Upper lobe of left lung (tissue), 4 donors: ENCODE results near the gene HNRNPC.

Experiments used
- POLR2AphosphoS5 ChIP-seq, 2 donors: sonication (generic); formaldehyde crosslinking; IDR thresholded peaks; one replicate each; pipeline ENCODE4 v1.5.1; 2017; ENCODE audit warnings: antibody characterized with exemption in 2 of 2
- TF ChIP-seq, protein P1 (sequence below), 6 experiments: fragments of 450-650 bp in 4 of 6; fragments of 200-600 bp in 2 of 6; sonication (generic) in 2 of 6; IDR thresholded peaks; one replicate each; pipeline ENCODE4 v1.5.1; 2016 to 2019; ENCODE audit warnings: antibody characterized with exemption in 6 of 6

DNA sequence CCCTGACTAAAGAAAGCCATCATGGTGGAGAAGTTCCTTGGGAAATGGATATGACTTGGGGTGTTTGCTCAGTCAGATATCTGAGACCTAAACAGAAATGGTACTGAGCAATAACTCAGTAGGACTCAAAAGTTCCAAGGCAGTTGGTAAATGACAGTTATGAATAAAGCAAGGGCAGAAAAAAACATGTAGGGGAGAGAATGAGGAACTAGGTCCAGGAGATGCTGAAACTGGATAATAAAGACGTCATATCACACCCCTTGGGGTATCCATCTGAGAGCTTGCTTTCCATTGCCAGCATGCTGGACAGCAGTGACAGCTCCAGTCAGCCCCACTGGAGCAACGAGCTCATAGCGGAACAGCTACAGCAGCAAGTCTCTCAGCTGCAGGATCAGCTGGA, 48.2 kb upstream of the HNRNPC start:
- TF ChIP-seq POLR2AphosphoS5 (IDR thresholded peaks at IDR 0.05) = no peak
- TF ChIP-seq, protein P1, sequence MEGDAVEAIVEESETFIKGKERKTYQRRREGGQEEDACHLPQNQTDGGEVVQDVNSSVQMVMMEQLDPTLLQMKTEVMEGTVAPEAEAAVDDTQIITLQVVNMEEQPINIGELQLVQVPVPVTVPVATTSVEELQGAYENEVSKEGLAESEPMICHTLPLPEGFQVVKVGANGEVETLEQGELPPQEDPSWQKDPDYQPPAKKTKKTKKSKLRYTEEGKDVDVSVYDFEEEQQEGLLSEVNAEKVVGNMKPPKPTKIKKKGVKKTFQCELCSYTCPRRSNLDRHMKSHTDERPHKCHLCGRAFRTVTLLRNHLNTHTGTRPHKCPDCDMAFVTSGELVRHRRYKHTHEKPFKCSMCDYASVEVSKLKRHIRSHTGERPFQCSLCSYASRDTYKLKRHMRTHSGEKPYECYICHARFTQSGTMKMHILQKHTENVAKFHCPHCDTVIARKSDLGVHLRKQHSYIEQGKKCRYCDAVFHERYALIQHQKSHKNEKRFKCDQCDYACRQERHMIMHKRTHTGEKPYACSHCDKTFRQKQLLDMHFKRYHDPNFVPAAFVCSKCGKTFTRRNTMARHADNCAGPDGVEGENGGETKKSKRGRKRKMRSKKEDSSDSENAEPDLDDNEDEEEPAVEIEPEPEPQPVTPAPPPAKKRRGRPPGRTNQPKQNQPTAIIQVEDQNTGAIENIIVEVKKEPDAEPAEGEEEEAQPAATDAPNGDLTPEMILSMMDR (IDR thresholded peaks at IDR 0.05) = no peak
